Peyer's patch (tissue), 4 donors: ENCODE data around the gene PAK6. TPM values are rescaled to one million over a fixed set of nuclear protein-coding genes. Genes with fewer than 3 reads are reported as not detected.
A peak's percentile ranks its signal among the peaks of the same experiment; 100 is the strongest.

Experiments used
- DNase-seq, 3 donors: peaks; one replicate each; pipeline ENCODE4 v3.0.0-alpha.2; 2017 to 2019
- H3K27ac ChIP-seq, 4 donors: fragments of 200-600 bp; sonication (generic); one replicate each; pipeline ENCODE4 v1.5.1; 2016 to 2019
- H3K27me3 ChIP-seq, 2 donors: fragments of 200-600 bp; sonication (generic); one replicate each; pipeline ENCODE4 v1.5.1; 2019
- H3K36me3 ChIP-seq, 3 donors: fragments of 200-600 bp; sonication (generic); one replicate each; pipeline ENCODE4 v1.5.1; 2016 to 2019
- H3K4me1 ChIP-seq, 4 donors: fragments of 200-600 bp; sonication (generic); one replicate each; pipeline ENCODE4 v1.5.1; 2016 to 2019
- H3K4me3 ChIP-seq, 4 donors: fragments of 200-600 bp; sonication (generic); 1 replicate in 3 of 4; 2 replicates in 1 of 4; pipeline ENCODE4 v1.5.1; 2016 to 2019; ENCODE audit warnings: mild to moderate bottlenecking in 1 of 4
- H3K9me3 ChIP-seq, 4 donors: fragments of 200-600 bp; sonication (generic); one replicate each; pipeline ENCODE4 v1.5.1; 2016 to 2019; ENCODE audit warnings: mild to moderate bottlenecking in 1 of 4
- POLR2A ChIP-seq, 2 donors: fragments of 450-650 bp; IDR thresholded peaks; one replicate each; pipeline ENCODE4 v1.5.1; 2017; ENCODE audit warnings: antibody characterized with exemption in 2 of 2, mild to moderate bottlenecking in 2 of 2, moderate library complexity in 2 of 2
- total RNA-seq, 4 donors: library from RNA; depleted of rRNA; stranded (reverse); fragments of >200 nt; gene quantifications; one replicate each; pipeline ENCODE4 v1.1.0, GENCODE V29; 2016
- TF ChIP-seq, protein P1 (sequence below), 6 experiments: fragments of 450-650 bp in 4 of 6; fragments of 200-600 bp in 2 of 6; sonication (generic) in 1 of 6; IDR thresholded peaks; one replicate each; pipeline ENCODE4 v1.5.1; 2017 to 2019; ENCODE audit warnings: antibody characterized with exemption in 6 of 6, mild to moderate bottlenecking in 3 of 6, moderate library complexity in 1 of 6

Gene PAK6
- total RNA-seq, 4 donors from 2014 or later = 3.3 to 4.7 TPM; not detected in 2

- TF ChIP-seq, protein P1, sequence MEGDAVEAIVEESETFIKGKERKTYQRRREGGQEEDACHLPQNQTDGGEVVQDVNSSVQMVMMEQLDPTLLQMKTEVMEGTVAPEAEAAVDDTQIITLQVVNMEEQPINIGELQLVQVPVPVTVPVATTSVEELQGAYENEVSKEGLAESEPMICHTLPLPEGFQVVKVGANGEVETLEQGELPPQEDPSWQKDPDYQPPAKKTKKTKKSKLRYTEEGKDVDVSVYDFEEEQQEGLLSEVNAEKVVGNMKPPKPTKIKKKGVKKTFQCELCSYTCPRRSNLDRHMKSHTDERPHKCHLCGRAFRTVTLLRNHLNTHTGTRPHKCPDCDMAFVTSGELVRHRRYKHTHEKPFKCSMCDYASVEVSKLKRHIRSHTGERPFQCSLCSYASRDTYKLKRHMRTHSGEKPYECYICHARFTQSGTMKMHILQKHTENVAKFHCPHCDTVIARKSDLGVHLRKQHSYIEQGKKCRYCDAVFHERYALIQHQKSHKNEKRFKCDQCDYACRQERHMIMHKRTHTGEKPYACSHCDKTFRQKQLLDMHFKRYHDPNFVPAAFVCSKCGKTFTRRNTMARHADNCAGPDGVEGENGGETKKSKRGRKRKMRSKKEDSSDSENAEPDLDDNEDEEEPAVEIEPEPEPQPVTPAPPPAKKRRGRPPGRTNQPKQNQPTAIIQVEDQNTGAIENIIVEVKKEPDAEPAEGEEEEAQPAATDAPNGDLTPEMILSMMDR (IDR thresholded peaks at IDR 0.05) = no peak
- Histone ChIP-seq H3K9me3 (no peaks in the 10 kb centered on the region), H3K4me3 (no peak overlapping the region), H3K27ac (no peak overlapping the region), H3K27me3 (no peaks in the 10 kb centered on the region), H3K36me3 (no peaks in the 10 kb centered on the region), H3K4me1 (no peaks in the 10 kb centered on the region)
- no peak for DNase-seq
Observed at GRCh38 chr15:40204100-40204499, 34.8 kb upstream of the PAK6 start.

- Histone ChIP-seq H3K9me3 (no peaks in the 10 kb centered on the region), H3K36me3 (no peaks in the 10 kb centered on the region), H3K27ac (no peak overlapping the region), H3K4me1 (no peaks in the 10 kb centered on the region), H3K4me3 (no peak overlapping the region), H3K27me3 (no peaks in the 10 kb centered on the region)
- no peak for TF ChIP-seq POLR2A (IDR thresholded peaks at IDR 0.05)
- TF ChIP-seq, protein P1 (IDR thresholded peaks at IDR 0.05) = peak; percentile 73 to 95 (median 91)
- peak in 1 of 3 donors; percentile 71 for DNase-seq
Observed at GRCh38 chr15:40217166-40217824, 21.6 kb upstream of the PAK6 start.

- no peak for DNase-seq
- Histone ChIP-seq H3K4me1 (no peaks in the 10 kb centered on the region), H3K36me3 (no peaks in the 10 kb centered on the region), H3K27ac (no peak overlapping the region), H3K4me3 (no peak overlapping the region), H3K9me3 (no peaks in the 10 kb centered on the region), H3K27me3 (no peaks in the 10 kb centered on the region)
- TF ChIP-seq, protein P1 (IDR thresholded peaks at IDR 0.05) = no peak
- TF ChIP-seq POLR2A (IDR thresholded peaks at IDR 0.05) = no peak
Observed at GRCh38 chr15:40219801-40220200, 19.1 kb upstream of the PAK6 start.

- Histone ChIP-seq H3K4me3 (no peak overlapping the region), H3K4me1 (no peaks in the 10 kb centered on the region), H3K36me3 (no peaks in the 10 kb centered on the region), H3K27me3 (no peaks in the 10 kb centered on the region), H3K27ac (no peak overlapping the region), H3K9me3 (no peaks in the 10 kb centered on the region)
- no peak for DNase-seq
- TF ChIP-seq, protein P1 (IDR thresholded peaks at IDR 0.05) = no peak
- no peak for TF ChIP-seq POLR2A (IDR thresholded peaks at IDR 0.05)
Observed at GRCh38 chr15:40222131-40222530, 16.7 kb upstream of the PAK6 start.

GRCh38 chr15:40226736-40227135, 12.1 kb upstream of the PAK6 start:
- Histone ChIP-seq H3K9me3 (no peaks in the 10 kb centered on the region), H3K27ac (no peak overlapping the region), H3K36me3 (no peaks in the 10 kb centered on the region), H3K4me1 (no peaks in the 10 kb centered on the region), H3K4me3 (no peak overlapping the region), H3K27me3 (no peaks in the 10 kb centered on the region)
- no peak for DNase-seq
- TF ChIP-seq, protein P1 (IDR thresholded peaks at IDR 0.05) = no peak
- TF ChIP-seq POLR2A (IDR thresholded peaks at IDR 0.05) = no peak

DNA sequence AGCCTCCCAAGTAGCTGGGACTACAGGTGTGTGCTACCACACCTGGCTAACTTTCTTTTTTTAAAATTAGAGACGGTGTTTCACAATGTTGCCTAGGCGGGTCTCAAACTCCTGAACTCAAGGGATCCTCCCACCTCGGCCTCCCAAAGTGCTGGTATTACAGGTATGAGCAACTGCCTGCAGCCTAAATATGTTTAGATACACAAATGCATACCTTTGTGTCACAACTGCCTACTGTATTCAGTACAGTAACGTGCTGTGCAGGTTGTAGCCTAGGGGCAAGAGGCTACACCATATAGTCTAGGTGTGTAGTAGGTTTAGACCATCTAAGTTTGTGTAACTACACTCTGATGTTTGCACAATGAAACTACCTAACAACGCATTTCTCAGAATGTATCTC, 9.5 kb upstream of the PAK6 start:
- TF ChIP-seq, protein P1 (IDR thresholded peaks at IDR 0.05) = no peak
- TF ChIP-seq POLR2A (IDR thresholded peaks at IDR 0.05) = no peak

More for the DNA sequence above, 9.5 kb upstream of the PAK6 start:
- Histone ChIP-seq H3K9me3 (no peaks in the 10 kb centered on the region), H3K36me3 (no peaks in the 10 kb centered on the region), H3K4me3 (no peak overlapping the region), H3K4me1 (no peaks in the 10 kb centered on the region), H3K27me3 (no peaks in the 10 kb centered on the region), H3K27ac (no peak overlapping the region)
- no peak for DNase-seq
